T-cell (primary cell): Measurements from ENCODE around the gene SSH3. TPM values are rescaled to one million over a fixed set of nuclear protein-coding genes. Genes with fewer than 3 reads are reported as not detected.

ENCODE experiments used
- ATAC-seq, 4 experiments: fragments of 200-7000 bp in 3 of 4; fragments of 150-1000 bp in 1 of 4; cut with Tn5 transposase; replicated peaks in 1 of 4; 1 replicate in 3 of 4; 2 replicates in 1 of 4; pipeline ENCODE4 v1.10.0; 2021; ENCODE audit warnings: moderate library complexity in 3 of 4, mild to moderate bottlenecking in 2 of 4, moderate number of reproducible peaks in 1 of 4
- CTCF ChIA-PET, 2 donors: fragments of 300-600 bp; sonication (Branson Sonifier 250); formaldehyde crosslinking; loops; one replicate each; lab custom pipeline; 2022; ENCODE audit warnings: antibody characterized with exemption in 2 of 2; lab: Charles Lee
- POLR2A ChIA-PET, 2 donors: fragments of 300-600 bp; sonication (Branson Sonifier 250); formaldehyde crosslinking; loops; one replicate each; lab custom pipeline; 2022; ENCODE audit warnings: antibody characterized with exemption in 2 of 2; lab: Charles Lee
- DNase-seq, 35 experiments: peaks; one replicate each; pipeline versions ENCODE4 v3.0.0 to v3.0.0-alpha.2; 2013 to 2023
- H3K27ac ChIP-seq: one replicate; pipeline ENCODE4 v1.5.1; 2013; ENCODE audit warnings: low read length
- H3K27me3 ChIP-seq, 2 experiments: replicated peaks in 1 of 2; 1 replicate in 1 of 2; 2 replicates in 1 of 2; pipeline versions ENCODE4 v1.6.1 to v1.7.0; 2013; ENCODE audit warnings: low read length in 1 of 2, mixed read lengths in 1 of 2; ENCODE audit not compliant: control insufficient read depth in 2 of 2, insufficient read depth in 2 of 2; ENCODE audit errors: extremely low read depth in 1 of 2
- H3K36me3 ChIP-seq, 2 donors: 1 replicate in 1 of 2; 2 replicates in 1 of 2; pipeline versions ENCODE4 v1.6.1 to v1.7.0; 2013; ENCODE audit warnings: low read length in 1 of 2; ENCODE audit not compliant: control insufficient read depth in 2 of 2, insufficient read depth in 1 of 2; ENCODE audit errors: extremely low read depth in 1 of 2
- H3K4me1 ChIP-seq, 2 experiments: 1 replicate in 1 of 2; 2 replicates in 1 of 2; pipeline versions ENCODE4 v1.6.1 to v1.7.0; 2013; ENCODE audit warnings: low read length in 2 of 2, mixed read lengths in 1 of 2; ENCODE audit not compliant: insufficient read depth in 2 of 2, control insufficient read depth in 1 of 2; ENCODE audit errors: extremely low read depth in 1 of 2
- H3K4me3 ChIP-seq, 2 donors: 1 replicate in 1 of 2; 2 replicates in 1 of 2; pipeline versions ENCODE4 v1.5.1 to v1.7.0; 2013; ENCODE audit warnings: mild to moderate bottlenecking in 2 of 2, low read length in 1 of 2, moderate library complexity in 1 of 2; ENCODE audit not compliant: control insufficient read depth in 1 of 2; ENCODE audit errors: extremely low read depth in 1 of 2
- H3K9me3 ChIP-seq: 2 replicates; pipeline ENCODE4 v1.7.0; 2013
- H3K27ac Mint-ChIP-seq, 2 donors: one replicate each; pipeline ENCODE4 v1.8.0; 2020 to 2021; ENCODE audit warnings: mild to moderate bottlenecking in 2 of 2, mixed read lengths in 2 of 2
- H3K27me3 Mint-ChIP-seq, 2 donors: one replicate each; pipeline ENCODE4 v1.8.0; 2021 to 2022; ENCODE audit warnings: mixed read lengths in 2 of 2
- H3K36me3 Mint-ChIP-seq: one replicate; pipeline ENCODE4 v1.8.0; 2021; ENCODE audit warnings: mixed read lengths
- H3K4me1 Mint-ChIP-seq, 3 donors: one replicate each; pipeline ENCODE4 v1.8.0; 2020 to 2022; ENCODE audit warnings: mixed read lengths in 3 of 3, mild to moderate bottlenecking in 1 of 3
- H3K4me3 Mint-ChIP-seq, 3 donors: one replicate each; pipeline ENCODE4 v1.8.0; 2020 to 2022; ENCODE audit warnings: mild to moderate bottlenecking in 3 of 3, mixed read lengths in 3 of 3, moderate library complexity in 3 of 3
- H3K9me3 Mint-ChIP-seq, 3 donors: one replicate each; pipeline ENCODE4 v1.8.0; 2020 to 2022; ENCODE audit warnings: mixed read lengths in 3 of 3
- WGBS: methylation state at CpG from one replicate; pipeline ENCODE4 v1.1.5; 2013; ENCODE audit warnings: missing lambda C conversion rate; ENCODE audit not compliant: insufficient coverage; 5-methylcytosine and 5-hydroxymethylcytosine counted together
- total RNA-seq, 35 experiments: library from RNA in 6 of 35; stranded (reverse) in 6 of 35; fragments of 120-200 nt in 1 of 35; gene quantifications; one replicate each; pipeline versions ENCODE4 v1.2.1 to v1.2.4 and lab custom pipeline; 2013 to 2026

Gene SSH3
- 10 to 100 TPM; 11.5 to 30.9 (median 26.7) TPM for total RNA-seq
- 11.0 TPM for total RNA-seq (2013)
- total RNA-seq (lab: John Stamatoyannopoulos, UW): 1.1 to 21.7 (median 8.5) reads per million in 29 experiments

DNA sequence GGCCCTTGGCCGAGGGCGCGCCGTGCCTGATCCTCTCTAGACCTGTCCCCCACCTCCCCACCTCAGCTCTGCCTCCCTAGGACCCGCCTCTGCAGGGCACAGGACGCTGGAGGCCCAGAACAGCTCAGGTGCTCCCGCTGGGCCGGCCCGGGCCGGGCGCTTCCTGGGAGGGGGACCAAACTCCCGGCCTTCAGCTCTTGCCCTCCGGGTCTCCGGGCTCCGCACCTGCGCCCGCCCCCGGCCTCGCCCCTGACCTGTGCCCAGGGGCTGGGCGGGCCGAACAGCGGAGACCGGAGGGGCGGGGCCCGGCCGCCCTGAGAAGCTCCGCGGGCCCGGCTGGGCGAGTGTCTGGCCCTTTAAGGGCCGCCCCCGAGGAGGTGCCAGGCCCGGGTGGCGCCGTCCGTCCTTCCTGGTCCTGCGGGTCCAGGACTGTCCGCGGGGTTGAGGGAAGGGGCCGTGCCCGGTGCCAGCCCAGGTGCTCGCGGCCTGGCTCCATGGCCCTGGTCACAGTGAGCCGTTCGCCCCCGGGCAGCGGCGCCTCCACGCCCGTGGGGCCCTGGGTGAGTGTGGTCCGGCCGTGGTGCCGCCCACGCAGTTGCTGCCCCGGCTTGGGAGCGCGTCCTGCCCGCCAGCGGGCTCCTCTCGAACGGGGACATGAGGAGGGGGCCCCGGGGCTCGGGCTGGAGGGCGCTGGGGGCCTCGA lies at the start of gene SSH3:
Gene SSH3 (plus strand): TSS at position 399 of the 703 bp plus-strand sequence. CDS start 96 bp downstream, at position 495.
- ATAC-seq (peak; percentile 75 to 79 (median 78)), DNase-seq (peak in 7 of 35 experiments; percentile 7 to 51 (median 37))
- H3K4me1 Mint-ChIP-seq: peaks cover 6 to 27% (median 26%) of the 10 kb centered on the region in 3 donors
- no peaks in the 10 kb centered on the region for H3K27me3 Mint-ChIP-seq
- peak within 1 kb of the TSS; percentile 28 for H3K27ac ChIP-seq
- 1% methylated on average over 64 of the region's 65 CpGs for WGBS
- peaks cover 22 to 43% of the 10 kb centered on the region in 2 donors for H3K36me3 ChIP-seq
- H3K4me3 ChIP-seq: peak within 1 kb of the TSS; percentile 48 to 61
- H3K4me1 ChIP-seq: peaks cover 0 to 31% of the 10 kb centered on the region in 2 experiments
- POLR2A ChIA-PET: interaction anchor here in 1 of 2 donors (0.8 to 1.1 kb wide), 3 partner anchors 10 to 18 kb away, joined by 3 to 4 read pairs (median 3); no protein-coding TSS in a partner anchor
- no peaks in the 10 kb centered on the region for H3K9me3 ChIP-seq
- H3K4me3 Mint-ChIP-seq: peak within 1 kb of the TSS; percentile 61 to 73 (median 67)
- peak within 1 kb of the TSS; percentile 39 to 80 for H3K27ac Mint-ChIP-seq
- no peaks in the 10 kb centered on the region for H3K27me3 ChIP-seq
- H3K36me3 Mint-ChIP-seq: peaks cover 15% of the 10 kb centered on the region
- CTCF ChIA-PET: interaction anchor here in 1 of 2 donors (1.1 kb wide), 1 partner anchor 48 kb away, joined by 3 read pairs; no protein-coding TSS in a partner anchor
- H3K9me3 Mint-ChIP-seq: no peaks in the 10 kb centered on the region

- peaks cover 0 to 17% of the 10 kb centered on the region in 2 experiments for H3K4me1 ChIP-seq
- H3K36me3 ChIP-seq: peaks cover 19 to 81% of the 10 kb centered on the region in 2 donors
- H3K27me3 ChIP-seq: no peaks in the 10 kb centered on the region
- Mint-ChIP-seq H3K27ac (peak overlapping the region; percentile 53 to 66), H3K9me3 (no peaks in the 10 kb centered on the region), H3K27me3 (no peaks in the 10 kb centered on the region), H3K36me3 (peaks cover 66% of the 10 kb centered on the region), H3K4me3 (no peak overlapping the region), H3K4me1 (peaks cover 46 to 58% (median 49%) of the 10 kb centered on the region in 3 donors)
- no peak overlapping the region for H3K27ac ChIP-seq
- CTCF ChIA-PET: interaction anchor here in 1 of 2 donors (1.0 to 1.7 kb wide), 3 partner anchors 8 to 100 kb away, joined by 3 to 6 read pairs (median 6); no protein-coding TSS in a partner anchor
- 96% methylated on average over 13 of the region's 14 CpGs for WGBS
- ATAC-seq (no peak), DNase-seq (no peak)
- POLR2A ChIA-PET: interaction anchor here (0.6 to 1.3 kb wide), 4 partner anchors 13 to 385 kb away, joined by 3 to 6 read pairs (median 3); partner anchors contain the start of gene TBX10 (in 1 of the 2)
- H3K9me3 ChIP-seq: no peaks in the 10 kb centered on the region
- no peak overlapping the region for H3K4me3 ChIP-seq
Observed at GRCh38 chr11:67253872-67254624, 49.3 kb upstream of the SSH3 start.

DNA sequence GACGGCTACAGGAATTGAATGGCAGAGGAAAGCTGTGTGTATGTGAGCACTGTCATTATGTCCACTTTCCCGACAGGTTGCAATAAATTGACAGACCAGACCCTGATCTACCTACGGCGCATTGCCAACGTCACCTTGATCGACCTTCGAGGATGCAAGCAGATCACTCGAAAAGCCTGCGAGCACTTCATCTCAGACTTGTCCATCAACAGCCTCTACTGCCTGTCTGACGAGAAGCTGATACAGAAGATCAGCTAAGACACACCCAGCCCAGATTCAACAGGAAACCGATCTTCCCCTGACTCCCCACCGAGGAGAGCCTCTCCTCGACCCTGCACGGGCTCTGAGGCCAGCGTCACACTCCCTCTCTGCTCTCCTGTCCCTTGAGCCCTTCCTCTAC lies 48.5 kb upstream of the SSH3 start:
- 95% methylated on average over 10 of the region's 15 CpGs for WGBS
- Mint-ChIP-seq H3K27ac (no peak overlapping the region), H3K27me3 (no peaks in the 10 kb centered on the region), H3K9me3 (no peaks in the 10 kb centered on the region), H3K36me3 (peaks cover 59% of the 10 kb centered on the region), H3K4me3 (no peak overlapping the region), H3K4me1 (peaks cover 41 to 56% (median 47%) of the 10 kb centered on the region in 3 donors)
- Histone ChIP-seq H3K36me3 (peaks cover 17 to 73% of the 10 kb centered on the region in 2 donors), H3K4me1 (peaks cover 0 to 17% of the 10 kb centered on the region in 2 experiments), H3K4me3 (no peak overlapping the region), H3K9me3 (no peaks in the 10 kb centered on the region), H3K27ac (no peak overlapping the region), H3K27me3 (no peaks in the 10 kb centered on the region)
- POLR2A ChIA-PET: no interaction called here
- CTCF ChIA-PET: no interaction called here
- no peak for ATAC-seq
- peak in 1 of 35 experiments; percentile 5 for DNase-seq

DNA sequence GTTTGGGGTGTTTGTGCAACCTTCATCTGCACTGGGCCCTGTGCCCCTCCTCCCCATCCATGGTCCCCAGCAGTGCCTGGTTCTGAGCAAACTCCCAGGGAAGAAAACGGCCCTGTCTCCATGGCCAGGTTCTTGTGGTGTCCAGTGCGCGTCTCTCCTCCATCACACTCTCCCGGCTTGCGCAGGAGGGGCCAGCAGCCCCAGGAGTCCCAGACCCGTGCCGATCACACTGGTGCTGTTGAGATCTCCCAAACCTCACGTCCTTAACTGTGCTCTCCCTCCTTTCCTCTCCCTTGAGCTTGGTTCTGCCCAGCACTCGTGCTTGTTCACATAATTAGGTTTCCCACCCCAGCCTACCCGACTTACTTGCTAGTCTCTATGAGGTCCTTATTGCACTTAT lies 48.0 kb upstream of the SSH3 start:
- H3K27ac Mint-ChIP-seq: no peak overlapping the region
- H3K36me3 ChIP-seq: peaks cover 14 to 68% of the 10 kb centered on the region in 2 donors
- H3K27ac ChIP-seq: no peak overlapping the region
- H3K4me1 ChIP-seq: peaks cover 0 to 14% of the 10 kb centered on the region in 2 experiments
- 96% methylated on average over 9 of the region's 10 CpGs for WGBS
- no peaks in the 10 kb centered on the region for H3K27me3 ChIP-seq
- H3K27me3 Mint-ChIP-seq: no peaks in the 10 kb centered on the region
- H3K36me3 Mint-ChIP-seq: peaks cover 53% of the 10 kb centered on the region
- no peak overlapping the region for H3K4me3 ChIP-seq
- no peaks in the 10 kb centered on the region for H3K9me3 ChIP-seq
- no peak for ATAC-seq
- no peak for DNase-seq
- H3K4me3 Mint-ChIP-seq: no peak overlapping the region
- POLR2A ChIA-PET: interaction anchor here in 1 of 2 donors (0.7 kb wide), 1 partner anchor 967 kb away, joined by 3 read pairs; the partner anchor contains the start of gene YIF1A
- H3K9me3 Mint-ChIP-seq: no peaks in the 10 kb centered on the region
- CTCF ChIA-PET: no interaction called here
- H3K4me1 Mint-ChIP-seq: peaks cover 39 to 56% (median 46%) of the 10 kb centered on the region in 3 donors

DNA sequence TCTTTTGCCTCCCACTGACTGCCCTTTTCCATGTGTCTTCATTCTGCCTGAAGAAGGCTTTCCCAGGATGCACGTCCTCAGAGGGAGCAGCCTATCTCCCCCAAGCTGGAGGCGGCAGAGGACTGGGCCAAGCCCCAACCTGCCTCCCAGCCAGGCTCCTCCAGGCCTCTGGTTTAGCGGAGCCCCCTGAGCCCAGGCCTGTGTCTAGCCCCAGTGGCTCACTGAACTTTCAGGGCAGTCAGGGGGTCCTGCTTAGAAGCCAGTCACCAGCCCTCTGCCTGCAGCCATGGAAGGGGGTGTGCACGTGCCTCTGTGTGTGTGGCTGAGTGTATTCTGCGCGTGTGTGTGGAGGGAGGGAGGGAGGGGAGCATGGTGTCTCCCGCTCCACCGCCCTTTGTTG lies 47.5 kb upstream of the SSH3 start:
- no peaks in the 10 kb centered on the region for H3K9me3 ChIP-seq
- DNase-seq (no peak), ATAC-seq (no peak)
- ChIA-PET POLR2A (interaction anchor here in 1 of 2 donors (0.7 kb wide), 2 partner anchors 98 to 967 kb away, joined by 3 read pairs; partner anchors contain the start of gene YIF1A), CTCF (no interaction called here)
- H3K9me3 Mint-ChIP-seq: no peaks in the 10 kb centered on the region
- H3K36me3 ChIP-seq: peaks cover 14 to 62% of the 10 kb centered on the region in 2 donors
- 88% methylated on average over 1 of the region's 8 CpGs for WGBS
- no peaks in the 10 kb centered on the region for H3K27me3 ChIP-seq
- H3K4me3 Mint-ChIP-seq: no peak overlapping the region
- peaks cover 48% of the 10 kb centered on the region for H3K36me3 Mint-ChIP-seq
- H3K27ac Mint-ChIP-seq: no peak overlapping the region
- H3K4me1 Mint-ChIP-seq: peaks cover 37 to 56% (median 41%) of the 10 kb centered on the region in 3 donors
- H3K27me3 Mint-ChIP-seq: no peaks in the 10 kb centered on the region
- no peak overlapping the region for H3K27ac ChIP-seq
- no peak overlapping the region for H3K4me3 ChIP-seq
- peaks cover 0 to 13% of the 10 kb centered on the region in 2 experiments for H3K4me1 ChIP-seq
